Measurements from ENCODE around the gene PRIMPOL. TPM values are rescaled to one million over a fixed set of nuclear protein-coding genes. Genes with fewer than 3 reads are reported as not detected.
"Not testable (repeated sequence)": the region's sequence is repeated elsewhere in the genome, so short reads cannot be mapped to it uniquely, and the experiment has no call there.

Gene PRIMPOL
- total RNA-seq, 2 experiments from 2014 or later = 4.2 TPM

GRCh38 chr4:184740980-184741391 lies 91.4 kb downstream of the PRIMPOL start:
- POLR2A ChIA-PET = no interaction called here
- Histone ChIP-seq H3K36me3 (ENCODE audit: insufficient read depth, low read length) (no peaks in the 10 kb centered on the region), H3K27ac (ENCODE audit: low read depth in 1 of 2, low read length in 2 of 2) (no peak overlapping the region), H3K27me3 (ENCODE audit: control insufficient read depth in 1 of 2, insufficient read depth in 2 of 2, low read length in 2 of 2) (no peaks in the 10 kb centered on the region), H3K9me3 (ENCODE audit: control insufficient read depth in 1 of 2, insufficient read depth in 1 of 2, low read length in 2 of 2) (peaks cover 0 to 6% of the 10 kb centered on the region in 2 experiments), H3K4me1 (ENCODE audit: insufficient read depth, low read length) (peaks cover 6% of the 10 kb centered on the region), H3K4me3 (ENCODE audit: low read length) (no peak overlapping the region)
- no peaks in the 10 kb centered on the region for H3K36me3 Mint-ChIP-seq (ENCODE audit: low read depth)
- H3K4me1 Mint-ChIP-seq (ENCODE audit: low read depth) = peaks cover 17% of the 10 kb centered on the region
- ATAC-seq (ENCODE audit: poor library complexity) (no peak), DNase-seq (no peak)
- no peak overlapping the region for H3K4me3 Mint-ChIP-seq
- no peaks in the 10 kb centered on the region for H3K27me3 Mint-ChIP-seq
- H3K9me3 Mint-ChIP-seq = no peaks in the 10 kb centered on the region
- no peak for TF ChIP-seq CTCF (IDR thresholded peaks at IDR 0.05)
- intact Hi-C loops (cut with DNase I, micrococcal nuclease) = no loop called here
- H3K27ac Mint-ChIP-seq = no peak overlapping the region
- CTCF ChIA-PET = interaction anchor here (0.5 to 0.6 kb wide), 2 partner anchors 26 to 118 kb away, joined by 3 to 4 read pairs; no protein-coding TSS in a partner anchor

GRCh38 chr4:184741651-184742050 lies 92.1 kb downstream of the PRIMPOL start:
- H3K27ac Mint-ChIP-seq; H3K9me3 Mint-ChIP-seq; ATAC-seq (ENCODE audit: poor library complexity); H3K27ac ChIP-seq (ENCODE audit: low read depth in 1 of 2, low read length in 2 of 2); intact Hi-C loops (cut with DNase I, micrococcal nuclease); H3K36me3 Mint-ChIP-seq (ENCODE audit: low read depth); H3K27me3 Mint-ChIP-seq; DNase-seq; H3K9me3 ChIP-seq (ENCODE audit: control insufficient read depth in 1 of 2, insufficient read depth in 1 of 2, low read length in 2 of 2); POLR2A ChIA-PET; H3K36me3 ChIP-seq (ENCODE audit: insufficient read depth, low read length); H3K4me3 Mint-ChIP-seq; H3K4me3 ChIP-seq (ENCODE audit: low read length); H3K27me3 ChIP-seq (ENCODE audit: control insufficient read depth in 1 of 2, insufficient read depth in 2 of 2, low read length in 2 of 2): not testable (repeated sequence)
- H3K4me1 ChIP-seq (ENCODE audit: insufficient read depth, low read length) = peaks cover 12% of the 10 kb centered on the region
- peaks cover 24% of the 10 kb centered on the region for H3K4me1 Mint-ChIP-seq (ENCODE audit: low read depth)
- CTCF ChIA-PET = interaction anchor here (0.6 kb wide), 1 partner anchor 119 kb away, joined by 4 read pairs; no protein-coding TSS in a partner anchor

- no peak for ATAC-seq (ENCODE audit: poor library complexity)
- POLR2A ChIA-PET = interaction anchor here (0.6 to 1.6 kb wide), 2 partner anchors 9 to 268 kb away, joined by 3 to 4 read pairs; partner anchors contain the start of gene CENPU
- no peak overlapping the region for H3K27ac Mint-ChIP-seq
Measured at GRCh38 chr4:184743650-184744049, 94.1 kb downstream of the PRIMPOL start.

More at GRCh38 chr4:184743650-184744049, 94.1 kb downstream of the PRIMPOL start:
- Mint-ChIP-seq H3K36me3 (ENCODE audit: low read depth) (no peaks in the 10 kb centered on the region), H3K4me1 (ENCODE audit: low read depth) (peaks cover 31% of the 10 kb centered on the region), H3K4me3 (no peak overlapping the region), H3K9me3 (no peaks in the 10 kb centered on the region), H3K27me3 (no peaks in the 10 kb centered on the region)
- intact Hi-C loops (cut with DNase I, micrococcal nuclease) = loop anchor here (2.0 kb wide), 3 partner anchors 163 to 391 kb away; no protein-coding TSS in a partner anchor
- CTCF ChIA-PET = no interaction called here
- no peak for TF ChIP-seq CTCF (IDR thresholded peaks at IDR 0.05)
- no peaks in the 10 kb centered on the region for H3K27me3 ChIP-seq (ENCODE audit: control insufficient read depth in 1 of 2, insufficient read depth in 2 of 2, low read length in 2 of 2)
- H3K27ac ChIP-seq (ENCODE audit: low read depth in 1 of 2, low read length in 2 of 2) = no peak overlapping the region
- H3K4me1 ChIP-seq (ENCODE audit: insufficient read depth, low read length) = peaks cover 16% of the 10 kb centered on the region
- H3K9me3 ChIP-seq (ENCODE audit: control insufficient read depth in 1 of 2, insufficient read depth in 1 of 2, low read length in 2 of 2) = peaks cover 0 to 6% of the 10 kb centered on the region in 2 experiments
- no peaks in the 10 kb centered on the region for H3K36me3 ChIP-seq (ENCODE audit: insufficient read depth, low read length)
- DNase-seq = no peak
- no peak overlapping the region for H3K4me3 ChIP-seq (ENCODE audit: low read length)

Data from CD4-positive, alpha-beta T cell (primary cell).